Immature natural killer cell (primary cell): Measurements from ENCODE around the gene PPP1R9B. TPM values are rescaled to one million over a fixed set of nuclear protein-coding genes. Genes with fewer than 3 reads are reported as not detected.
A peak's percentile ranks its signal among the peaks of the same experiment; 100 is the strongest.

Experiments
- DNase-seq, 3 donors: peaks; one replicate each; pipeline ENCODE4 v3.0.0; 2022; ENCODE audit warnings: mixed read lengths in 1 of 3
- H3K27ac Mint-ChIP-seq, 6 donors: one replicate each; pipeline ENCODE4 v1.8.0; 2020; ENCODE audit warnings: mixed read lengths in 6 of 6, mild to moderate bottlenecking in 5 of 6, inconsistent platforms in 4 of 6, moderate library complexity in 3 of 6
- H3K27me3 Mint-ChIP-seq, 3 donors: one replicate each; pipeline ENCODE4 v1.8.0; 2020 to 2021; ENCODE audit warnings: low read depth in 3 of 3, mild to moderate bottlenecking in 3 of 3, mixed read lengths in 3 of 3, moderate library complexity in 3 of 3, inconsistent platforms in 1 of 3
- H3K36me3 Mint-ChIP-seq, 3 donors: one replicate each; pipeline ENCODE4 v1.8.0; 2020; ENCODE audit warnings: mixed read lengths in 3 of 3, inconsistent platforms in 2 of 3, mild to moderate bottlenecking in 2 of 3
- H3K4me1 Mint-ChIP-seq, 2 donors: one replicate each; pipeline ENCODE4 v1.8.0; 2020; ENCODE audit warnings: inconsistent platforms in 2 of 2, mild to moderate bottlenecking in 2 of 2, mixed read lengths in 2 of 2, moderate library complexity in 1 of 2
- H3K4me3 Mint-ChIP-seq, 5 donors: one replicate each; pipeline ENCODE4 v1.8.0; 2020; ENCODE audit warnings: mild to moderate bottlenecking in 5 of 5, mixed read lengths in 5 of 5, inconsistent platforms in 3 of 5, moderate library complexity in 3 of 5
- H3K9me3 Mint-ChIP-seq, 6 donors: one replicate each; pipeline ENCODE4 v1.8.0; 2020; ENCODE audit warnings: mild to moderate bottlenecking in 6 of 6, mixed read lengths in 6 of 6, inconsistent platforms in 4 of 6, moderate library complexity in 3 of 6
- polyA plus RNA-seq, 3 donors: library from polyadenylated mRNA; unstranded; fragments of 300-500 nt; fragmentation: Illumina TruSeq; gene quantifications; one replicate each; pipeline ENCODE4 v1.2.3, GENCODE V29; 2021

PPP1R9B gene
- polyA plus RNA-seq, 3 donors from 2014 or later: 0.25 to 2.0 (median 0.66) TPM

- Mint-ChIP-seq H3K9me3 (no peaks in the 10 kb centered on the region), H3K36me3 (no peaks in the 10 kb centered on the region), H3K4me1 (peaks cover 17 to 18% of the 10 kb centered on the region in 2 donors), H3K4me3 (no peak overlapping the region), H3K27ac (no peak overlapping the region), H3K27me3 (peaks cover 0 to 6% (median 4%) of the 10 kb centered on the region in 3 donors)
- DNase-seq: no peak
Observed at GRCh38 chr17:50173335-50173941, 23.0 kb upstream of the PPP1R9B start.

GRCh38 chr17:50172936-50173334 is 22.5 kb upstream of the PPP1R9B start:
- no peak for DNase-seq
- peaks cover 0 to 6% (median 4%) of the 10 kb centered on the region in 3 donors for H3K27me3 Mint-ChIP-seq
- H3K4me3 Mint-ChIP-seq: no peak overlapping the region
- H3K27ac Mint-ChIP-seq: no peak overlapping the region
- H3K36me3 Mint-ChIP-seq: no peaks in the 10 kb centered on the region
- peaks cover 12 to 13% of the 10 kb centered on the region in 2 donors for H3K4me1 Mint-ChIP-seq
- no peaks in the 10 kb centered on the region for H3K9me3 Mint-ChIP-seq

DNA sequence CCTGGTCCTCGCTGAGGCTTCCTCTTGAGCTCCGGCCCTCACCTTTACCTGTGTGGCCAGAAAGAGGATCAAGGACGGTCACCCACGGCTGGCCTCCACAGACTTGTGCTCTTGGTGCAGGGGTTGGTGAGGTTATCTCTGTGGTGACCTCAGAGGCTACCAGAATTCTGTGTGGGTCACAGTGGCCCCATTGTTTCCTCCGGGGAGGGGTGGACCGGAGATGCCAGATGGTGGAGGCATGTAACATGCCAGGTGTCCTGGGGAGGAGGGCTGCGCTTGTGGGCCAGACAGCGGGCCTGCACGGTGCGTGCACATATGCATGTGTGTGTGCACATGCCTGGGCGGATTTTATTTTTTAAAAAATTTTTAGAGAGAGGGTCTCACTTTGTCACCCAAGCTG is 21.7 kb upstream of the PPP1R9B start:
- H3K9me3 Mint-ChIP-seq: no peaks in the 10 kb centered on the region
- H3K27me3 Mint-ChIP-seq: peaks cover 0 to 6% (median 4%) of the 10 kb centered on the region in 3 donors
- no peak overlapping the region for H3K27ac Mint-ChIP-seq
- H3K4me3 Mint-ChIP-seq: no peak overlapping the region
- H3K4me1 Mint-ChIP-seq: peaks cover 12 to 13% of the 10 kb centered on the region in 2 donors
- H3K36me3 Mint-ChIP-seq: no peaks in the 10 kb centered on the region
- no peak for DNase-seq

- H3K27ac Mint-ChIP-seq: peak overlapping the region in 1 of 6 donors; percentile 2
- no peak for DNase-seq
- H3K36me3 Mint-ChIP-seq: no peaks in the 10 kb centered on the region
- H3K9me3 Mint-ChIP-seq: no peaks in the 10 kb centered on the region
- H3K4me3 Mint-ChIP-seq: no peak overlapping the region
- H3K4me1 Mint-ChIP-seq: peaks cover 12 to 13% of the 10 kb centered on the region in 2 donors
- H3K27me3 Mint-ChIP-seq: peaks cover 0 to 6% (median 4%) of the 10 kb centered on the region in 3 donors
Observed at GRCh38 chr17:50171371-50172071, 21.0 kb upstream of the PPP1R9B start.

- no peak for DNase-seq
- no peak overlapping the region for H3K27ac Mint-ChIP-seq
- H3K9me3 Mint-ChIP-seq: no peaks in the 10 kb centered on the region
Observed at GRCh38 chr17:50170662-50171370, 20.3 kb upstream of the PPP1R9B start.

GRCh38 chr17:50169881-50170459 is 19.5 kb upstream of the PPP1R9B start:
- peaks cover 0 to 7% (median 4%) of the 10 kb centered on the region in 3 donors for H3K27me3 Mint-ChIP-seq
- peaks cover 12 to 13% of the 10 kb centered on the region in 2 donors for H3K4me1 Mint-ChIP-seq
- peak overlapping the region in 3 of 6 donors; percentile 18 to 74 (median 52) for H3K27ac Mint-ChIP-seq
- no peak overlapping the region for H3K4me3 Mint-ChIP-seq
- DNase-seq: no peak
- H3K9me3 Mint-ChIP-seq: no peaks in the 10 kb centered on the region
- no peaks in the 10 kb centered on the region for H3K36me3 Mint-ChIP-seq

More at GRCh38 chr17:50170662-50171370, 20.3 kb upstream of the PPP1R9B start:
- H3K27me3 Mint-ChIP-seq: peaks cover 0 to 6% (median 4%) of the 10 kb centered on the region in 3 donors
- H3K4me1 Mint-ChIP-seq: peaks cover 12 to 13% of the 10 kb centered on the region in 2 donors
- H3K36me3 Mint-ChIP-seq: no peaks in the 10 kb centered on the region
- no peak overlapping the region for H3K4me3 Mint-ChIP-seq

DNA sequence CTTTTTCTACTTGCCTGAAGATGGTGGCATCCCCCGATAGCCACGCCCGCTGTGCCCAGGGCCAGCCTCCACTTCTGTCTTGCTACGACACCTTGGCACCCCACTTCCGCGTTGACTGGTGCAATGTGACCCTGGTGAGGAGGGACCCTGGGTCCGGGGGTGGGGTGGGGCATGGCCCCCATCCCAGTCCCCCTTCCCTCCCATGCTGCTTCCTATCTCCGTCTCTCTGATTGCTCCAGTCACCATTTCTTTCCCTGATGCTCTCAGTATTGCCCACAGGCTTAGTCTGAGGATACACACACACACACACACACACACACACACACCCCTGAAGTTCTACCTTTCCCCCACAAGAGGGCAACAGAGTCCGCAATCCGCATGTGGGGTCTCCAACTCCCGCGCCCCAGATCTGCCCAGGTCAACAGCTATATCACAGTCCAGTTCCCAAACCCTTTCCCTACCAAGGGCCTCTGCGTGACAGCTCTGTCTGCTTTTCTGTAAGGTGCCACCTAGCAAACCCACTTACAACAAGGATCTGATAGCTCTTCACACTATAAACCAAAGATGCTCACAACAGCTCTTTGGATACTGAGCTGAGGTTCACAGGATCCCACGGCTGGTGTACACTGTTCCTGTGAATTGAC is 18.8 kb upstream of the PPP1R9B start:
- peaks cover 0 to 7% (median 4%) of the 10 kb centered on the region in 3 donors for H3K27me3 Mint-ChIP-seq
- peaks cover 12 to 13% of the 10 kb centered on the region in 2 donors for H3K4me1 Mint-ChIP-seq
- no peaks in the 10 kb centered on the region for H3K36me3 Mint-ChIP-seq
- peak overlapping the region; percentile 19 to 67 (median 51) for H3K4me3 Mint-ChIP-seq
- DNase-seq: peak; percentile 59 to 66 (median 60)
- H3K9me3 Mint-ChIP-seq: no peaks in the 10 kb centered on the region
- peak overlapping the region in 5 of 6 donors; percentile 20 to 82 (median 52) for H3K27ac Mint-ChIP-seq

- Mint-ChIP-seq H3K27ac (peak overlapping the region in 2 of 6 donors; percentile 51 to 52), H3K27me3 (peaks cover 0 to 7% (median 4%) of the 10 kb centered on the region in 3 donors), H3K4me3 (no peak overlapping the region), H3K4me1 (peaks cover 12 to 13% of the 10 kb centered on the region in 2 donors), H3K9me3 (no peaks in the 10 kb centered on the region), H3K36me3 (no peaks in the 10 kb centered on the region)
- no peak for DNase-seq
Observed at GRCh38 chr17:50168319-50168718, 17.8 kb upstream of the PPP1R9B start.

- no peak for DNase-seq
- Mint-ChIP-seq H3K27ac (no peak overlapping the region), H3K36me3 (no peaks in the 10 kb centered on the region), H3K4me1 (peaks cover 13% of the 10 kb centered on the region in 2 donors), H3K4me3 (no peak overlapping the region), H3K27me3 (peaks cover 0 to 7% (median 4%) of the 10 kb centered on the region in 3 donors), H3K9me3 (no peaks in the 10 kb centered on the region)
Observed at GRCh38 chr17:50167371-50167770, 16.9 kb upstream of the PPP1R9B start.

GRCh38 chr17:50166518-50167181 is 16.2 kb upstream of the PPP1R9B start:
- Mint-ChIP-seq H3K4me3 (no peak overlapping the region), H3K9me3 (no peaks in the 10 kb centered on the region), H3K36me3 (no peaks in the 10 kb centered on the region), H3K4me1 (peaks cover 15 to 20% of the 10 kb centered on the region in 2 donors), H3K27me3 (peaks cover 0 to 7% (median 4%) of the 10 kb centered on the region in 3 donors), H3K27ac (no peak overlapping the region)
- DNase-seq: no peak

DNA sequence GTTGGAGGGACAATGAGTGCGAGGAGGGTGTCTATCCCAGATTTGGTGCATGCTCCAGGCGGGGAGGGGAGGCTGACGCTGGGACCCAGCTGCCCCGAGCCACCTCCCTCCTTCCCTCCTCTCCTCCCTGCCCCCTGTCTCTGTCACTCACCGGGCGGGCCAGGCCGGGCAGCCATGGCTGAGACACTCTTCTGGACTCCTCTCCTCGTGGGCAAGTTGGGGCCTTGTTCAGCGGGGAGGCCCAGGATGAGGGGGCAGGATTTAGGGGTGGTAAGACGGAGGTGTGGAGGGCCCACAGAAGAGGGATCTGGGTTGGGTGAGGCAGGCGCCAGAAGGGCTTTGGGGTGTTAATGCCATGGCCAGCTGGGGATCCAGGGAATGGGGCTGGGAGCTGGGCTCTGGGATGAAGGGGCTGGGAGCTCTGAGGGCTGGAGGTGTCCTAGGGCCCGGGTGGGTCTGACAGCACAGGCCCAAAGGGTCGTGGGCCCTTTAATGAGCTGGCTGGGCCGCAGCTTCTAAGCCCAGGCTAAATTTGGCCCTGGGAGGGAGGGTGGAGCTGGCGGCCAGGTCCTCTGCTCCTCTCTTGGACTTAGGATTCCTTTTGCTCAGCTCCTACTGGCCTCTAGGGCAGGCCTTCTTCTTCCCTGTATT is 15.5 kb upstream of the PPP1R9B start, which contains the start of gene SGCA:
TSS of gene SGCA (plus strand) at position 139 of the 651 bp plus-strand sequence. CDS start at position 175, 36 bp downstream.
- Mint-ChIP-seq H3K4me1 (peaks cover 20 to 27% of the 10 kb centered on the region in 2 donors), H3K36me3 (no peaks in the 10 kb centered on the region), H3K27me3 (peaks cover 0 to 10% (median 4%) of the 10 kb centered on the region in 3 donors), H3K4me3 (no peak within 1 kb of the TSS), H3K27ac (no peak within 1 kb of the TSS), H3K9me3 (no peaks in the 10 kb centered on the region)
- no peak for DNase-seq

DNA sequence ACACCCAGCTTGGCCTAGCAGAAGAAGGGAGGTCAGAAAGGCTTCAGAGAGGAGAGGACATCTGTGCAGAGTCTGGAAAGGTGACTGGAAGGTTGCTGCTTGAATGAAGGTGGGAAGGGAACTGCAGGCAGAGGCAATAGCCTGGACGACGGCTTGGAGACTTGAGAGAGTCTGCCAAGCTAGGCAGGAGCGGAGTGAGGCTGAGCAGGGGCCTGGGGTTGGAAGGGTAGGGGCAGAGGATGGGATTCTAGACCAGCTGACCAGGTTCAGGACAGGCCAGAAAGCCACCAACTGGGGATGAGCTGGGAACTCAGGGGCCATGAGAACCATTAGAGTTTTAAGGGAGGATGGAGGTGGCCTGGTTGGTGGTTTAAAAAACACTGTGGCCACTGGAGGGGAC is 15.0 kb upstream of the PPP1R9B start:
- DNase-seq: no peak
- Mint-ChIP-seq H3K4me1 (peaks cover 24 to 31% of the 10 kb centered on the region in 2 donors), H3K4me3 (no peak overlapping the region), H3K27me3 (peaks cover 0 to 10% (median 4%) of the 10 kb centered on the region in 3 donors), H3K9me3 (no peaks in the 10 kb centered on the region), H3K36me3 (no peaks in the 10 kb centered on the region), H3K27ac (no peak overlapping the region)
